Endothelial cell of umbilical vein (primary cell): ENCODE measurements around the gene PDLIM3.

Experiments used
- EZH2 ChIP-seq: IDR thresholded peaks from 2 replicates; pipeline ENCODE4 v1.6.1; 2012; ENCODE audit warnings: borderline replicate concordance, low read depth, mild to moderate bottlenecking, moderate library complexity, low read length, inconsistent platforms; ENCODE audit not compliant: severe bottlenecking
- FOS ChIP-seq: IDR thresholded peaks from 2 replicates; pipeline ENCODE4 v1.6.1; 2011; ENCODE audit warnings: mild to moderate bottlenecking, low read length, moderate library complexity, borderline replicate concordance; ENCODE audit not compliant: insufficient read depth
- JUN ChIP-seq: IDR thresholded peaks from 2 replicates; pipeline ENCODE4 v1.6.1; 2011; ENCODE audit warnings: borderline replicate concordance, low read depth; ENCODE audit not compliant: insufficient read length, insufficient read depth
- POLR2A ChIP-seq: IDR thresholded peaks from 2 replicates; pipeline ENCODE4 v1.6.1; 2012; ENCODE audit warnings: low read depth, mild to moderate bottlenecking, control low read depth, low read length
- TF ChIP-seq, protein P1 (sequence below), 2 donors: IDR thresholded peaks; 1 replicate in 1 of 2; 2 replicates in 1 of 2; pipeline ENCODE4 v1.5.1; 2011; ENCODE audit warnings: low read length in 2 of 2, mild to moderate bottlenecking in 2 of 2, moderate library complexity in 2 of 2, control low read depth in 1 of 2, inconsistent platforms in 1 of 2, low read depth in 1 of 2; ENCODE audit not compliant: insufficient read depth in 1 of 2; ENCODE audit errors: extremely low read depth in 1 of 2
- TF ChIP-seq, protein P2 (sequence below): IDR thresholded peaks from 2 replicates; pipeline ENCODE4 v1.6.1; 2011; ENCODE audit not compliant: insufficient read depth, insufficient read length

DNA sequence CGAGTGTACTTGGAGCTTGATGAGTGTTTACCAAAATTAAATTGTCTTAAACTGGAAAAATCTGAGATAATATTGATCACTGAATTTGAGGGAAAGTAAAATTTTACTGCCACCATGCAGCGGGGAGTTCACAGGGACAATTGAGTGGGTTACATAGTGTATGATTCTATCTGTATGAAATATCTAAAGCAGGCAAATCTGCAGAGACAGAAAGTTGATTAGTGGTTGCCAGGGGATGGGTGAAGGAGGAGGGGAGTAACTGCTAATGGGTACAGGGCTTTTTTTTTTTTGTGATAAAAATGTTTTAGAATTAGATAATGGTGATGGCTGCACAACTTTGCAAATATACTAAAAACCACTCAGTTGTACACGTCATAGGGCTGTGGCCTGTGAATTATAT, 35.4 kb upstream of the PDLIM3 start:
- no peak for TF ChIP-seq EZH2
- TF ChIP-seq, protein P1, sequence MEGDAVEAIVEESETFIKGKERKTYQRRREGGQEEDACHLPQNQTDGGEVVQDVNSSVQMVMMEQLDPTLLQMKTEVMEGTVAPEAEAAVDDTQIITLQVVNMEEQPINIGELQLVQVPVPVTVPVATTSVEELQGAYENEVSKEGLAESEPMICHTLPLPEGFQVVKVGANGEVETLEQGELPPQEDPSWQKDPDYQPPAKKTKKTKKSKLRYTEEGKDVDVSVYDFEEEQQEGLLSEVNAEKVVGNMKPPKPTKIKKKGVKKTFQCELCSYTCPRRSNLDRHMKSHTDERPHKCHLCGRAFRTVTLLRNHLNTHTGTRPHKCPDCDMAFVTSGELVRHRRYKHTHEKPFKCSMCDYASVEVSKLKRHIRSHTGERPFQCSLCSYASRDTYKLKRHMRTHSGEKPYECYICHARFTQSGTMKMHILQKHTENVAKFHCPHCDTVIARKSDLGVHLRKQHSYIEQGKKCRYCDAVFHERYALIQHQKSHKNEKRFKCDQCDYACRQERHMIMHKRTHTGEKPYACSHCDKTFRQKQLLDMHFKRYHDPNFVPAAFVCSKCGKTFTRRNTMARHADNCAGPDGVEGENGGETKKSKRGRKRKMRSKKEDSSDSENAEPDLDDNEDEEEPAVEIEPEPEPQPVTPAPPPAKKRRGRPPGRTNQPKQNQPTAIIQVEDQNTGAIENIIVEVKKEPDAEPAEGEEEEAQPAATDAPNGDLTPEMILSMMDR (IDR thresholded peaks at IDR 0.05; ENCODE audit: extremely low read depth in 1 of 2, insufficient read depth in 1 of 2, low read depth in 1 of 2, low read length in 2 of 2) = no peak
- TF ChIP-seq JUN = no peak
- TF ChIP-seq, protein P2, sequence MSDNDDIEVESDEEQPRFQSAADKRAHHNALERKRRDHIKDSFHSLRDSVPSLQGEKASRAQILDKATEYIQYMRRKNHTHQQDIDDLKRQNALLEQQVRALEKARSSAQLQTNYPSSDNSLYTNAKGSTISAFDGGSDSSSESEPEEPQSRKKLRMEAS = no peak
- no peak for TF ChIP-seq POLR2A
- no peak for TF ChIP-seq FOS
